GM12865 (cell line): ENCODE data around the gene HDHD5.

Experiments
- DNase-seq: peaks from one replicate; pipeline ENCODE4 v3.0.0; 2010; ENCODE audit warnings: low read depth
- H3K4me3 ChIP-seq: 2 replicates; pipeline ENCODE4 v1.5.1; 2011; ENCODE audit warnings: mild to moderate bottlenecking, low read depth, low read length, control low read depth
- TF ChIP-seq, protein P1 (sequence below): IDR thresholded peaks from 2 replicates; pipeline ENCODE4 v1.5.1; 2011; ENCODE audit warnings: low read length, control low read depth, low read depth, inconsistent platforms; ENCODE audit not compliant: insufficient read depth; ENCODE audit errors: missing control alignments

HDHD5 gene

DNA sequence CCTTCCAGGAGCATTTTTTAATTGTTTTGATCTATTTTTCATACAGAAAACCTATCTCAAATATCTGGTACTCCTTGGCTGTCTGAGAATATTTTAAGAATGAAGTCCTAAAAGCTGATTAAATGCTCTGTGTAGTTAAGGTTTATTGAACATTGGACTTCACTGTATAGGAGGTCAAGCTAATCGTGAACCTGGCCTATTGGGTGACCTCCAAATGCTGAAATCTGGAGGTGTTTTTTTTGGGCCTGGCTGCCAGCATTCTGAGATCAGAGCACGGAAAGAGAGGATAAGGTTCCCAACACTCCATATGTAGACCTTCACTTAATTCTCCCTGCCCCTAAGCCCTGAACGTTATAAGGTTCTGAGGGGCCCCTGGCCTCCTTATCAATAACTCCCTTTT lies 66.0 kb downstream of the HDHD5 start:
- DNase-seq = no peak
- H3K4me3 ChIP-seq = no peak overlapping the region
- TF ChIP-seq, protein P1, sequence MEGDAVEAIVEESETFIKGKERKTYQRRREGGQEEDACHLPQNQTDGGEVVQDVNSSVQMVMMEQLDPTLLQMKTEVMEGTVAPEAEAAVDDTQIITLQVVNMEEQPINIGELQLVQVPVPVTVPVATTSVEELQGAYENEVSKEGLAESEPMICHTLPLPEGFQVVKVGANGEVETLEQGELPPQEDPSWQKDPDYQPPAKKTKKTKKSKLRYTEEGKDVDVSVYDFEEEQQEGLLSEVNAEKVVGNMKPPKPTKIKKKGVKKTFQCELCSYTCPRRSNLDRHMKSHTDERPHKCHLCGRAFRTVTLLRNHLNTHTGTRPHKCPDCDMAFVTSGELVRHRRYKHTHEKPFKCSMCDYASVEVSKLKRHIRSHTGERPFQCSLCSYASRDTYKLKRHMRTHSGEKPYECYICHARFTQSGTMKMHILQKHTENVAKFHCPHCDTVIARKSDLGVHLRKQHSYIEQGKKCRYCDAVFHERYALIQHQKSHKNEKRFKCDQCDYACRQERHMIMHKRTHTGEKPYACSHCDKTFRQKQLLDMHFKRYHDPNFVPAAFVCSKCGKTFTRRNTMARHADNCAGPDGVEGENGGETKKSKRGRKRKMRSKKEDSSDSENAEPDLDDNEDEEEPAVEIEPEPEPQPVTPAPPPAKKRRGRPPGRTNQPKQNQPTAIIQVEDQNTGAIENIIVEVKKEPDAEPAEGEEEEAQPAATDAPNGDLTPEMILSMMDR = no peak

DNA sequence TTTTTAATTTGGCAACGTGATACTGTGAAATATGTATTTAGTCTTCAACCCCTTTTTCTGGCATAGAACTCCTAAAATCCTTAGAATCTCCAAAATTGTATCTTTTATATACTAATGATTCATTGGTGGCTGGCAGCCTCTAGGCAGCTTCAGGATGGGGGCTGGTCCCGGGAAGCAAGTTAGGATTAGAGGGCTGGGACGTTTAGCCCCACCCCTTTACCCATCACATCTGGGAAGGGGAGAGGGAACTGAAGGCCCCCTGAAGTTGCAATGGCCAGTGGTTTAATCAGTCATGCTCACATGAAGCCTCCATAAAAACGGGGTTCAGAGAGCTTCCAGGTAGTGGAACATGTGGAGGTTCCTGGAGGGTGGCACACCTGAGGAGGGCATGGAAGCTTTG lies 67.2 kb downstream of the HDHD5 start:
- no peak overlapping the region for H3K4me3 ChIP-seq
- TF ChIP-seq, protein P1 = no peak
- no peak for DNase-seq

DNA sequence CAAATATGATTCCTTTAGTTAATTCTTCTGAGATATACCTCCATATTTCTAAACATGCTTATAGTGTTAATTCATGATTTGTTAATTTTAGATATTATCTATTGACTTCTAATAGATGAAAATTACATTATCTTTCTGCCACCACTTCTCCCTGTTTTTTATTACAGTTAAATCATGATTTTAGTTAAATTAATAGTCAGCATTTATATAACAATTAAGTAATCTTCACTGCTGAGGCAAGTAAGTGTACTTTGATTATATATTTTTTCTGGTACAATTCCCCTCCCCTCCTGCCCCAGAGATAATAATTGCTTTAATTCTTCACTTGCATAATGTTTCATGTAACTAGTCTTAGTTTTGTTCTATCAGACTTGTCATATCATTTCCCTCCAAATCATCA lies 68.5 kb downstream of the HDHD5 start:
- no peak overlapping the region for H3K4me3 ChIP-seq
- no peak for DNase-seq
- TF ChIP-seq, protein P1 = no peak
